C4-2B (cell line): Measurements from ENCODE around the gene DPYSL5.

ENCODE experiments used
- ZFX ChIP-seq: fragments of 450-650 bp; IDR thresholded peaks from 2 replicates; pipeline ENCODE4 v1.6.1; 2017
- TF ChIP-seq, protein P1 (sequence below): fragments of 450-650 bp; conservative IDR thresholded peaks from 2 replicates; pipeline ENCODE4 v1.5.1; 2017; ENCODE audit warnings: mild to moderate bottlenecking

DNA sequence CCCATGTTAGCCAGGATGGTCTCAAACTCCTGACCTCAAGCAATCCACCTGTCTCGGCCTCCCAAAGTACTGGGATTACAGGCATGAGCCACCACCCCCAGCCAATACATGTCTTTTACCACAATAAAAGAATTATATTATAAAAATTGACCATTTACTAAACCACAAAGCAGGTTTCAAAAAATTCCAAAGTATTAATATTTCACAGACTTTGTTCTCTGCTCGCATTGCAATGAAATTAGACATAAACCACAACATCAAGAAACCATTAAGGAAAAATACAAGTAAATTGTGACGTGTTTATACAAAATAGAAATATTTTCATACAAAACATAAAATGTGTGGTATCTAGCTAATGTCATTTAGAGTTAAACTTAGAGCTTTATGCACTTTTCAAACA is 109.1 kb downstream of the DPYSL5 start:
- TF ChIP-seq, protein P1, sequence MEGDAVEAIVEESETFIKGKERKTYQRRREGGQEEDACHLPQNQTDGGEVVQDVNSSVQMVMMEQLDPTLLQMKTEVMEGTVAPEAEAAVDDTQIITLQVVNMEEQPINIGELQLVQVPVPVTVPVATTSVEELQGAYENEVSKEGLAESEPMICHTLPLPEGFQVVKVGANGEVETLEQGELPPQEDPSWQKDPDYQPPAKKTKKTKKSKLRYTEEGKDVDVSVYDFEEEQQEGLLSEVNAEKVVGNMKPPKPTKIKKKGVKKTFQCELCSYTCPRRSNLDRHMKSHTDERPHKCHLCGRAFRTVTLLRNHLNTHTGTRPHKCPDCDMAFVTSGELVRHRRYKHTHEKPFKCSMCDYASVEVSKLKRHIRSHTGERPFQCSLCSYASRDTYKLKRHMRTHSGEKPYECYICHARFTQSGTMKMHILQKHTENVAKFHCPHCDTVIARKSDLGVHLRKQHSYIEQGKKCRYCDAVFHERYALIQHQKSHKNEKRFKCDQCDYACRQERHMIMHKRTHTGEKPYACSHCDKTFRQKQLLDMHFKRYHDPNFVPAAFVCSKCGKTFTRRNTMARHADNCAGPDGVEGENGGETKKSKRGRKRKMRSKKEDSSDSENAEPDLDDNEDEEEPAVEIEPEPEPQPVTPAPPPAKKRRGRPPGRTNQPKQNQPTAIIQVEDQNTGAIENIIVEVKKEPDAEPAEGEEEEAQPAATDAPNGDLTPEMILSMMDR, result no peak
- no peak for TF ChIP-seq ZFX
